HG03060 (cell line): ENCODE measurements around the gene LPIN1.

Experiments used
- ATAC-seq: cut with Tn5 transposase; IDR thresholded peaks from one replicate; pipeline ENCODE4 v1.9.1; 2021; ENCODE audit warnings: low read depth, moderate number of reproducible peaks; ENCODE audit not compliant: unreplicated experiment

LPIN1 gene

GRCh38 chr2:11746376-11746806 lies at the start of gene LPIN1:
Gene LPIN1, plus strand, starts transcription at chr2:11746632. Its CDS starts 18,910 bp downstream, at chr2:11765542.
- ATAC-seq: no peak

- no peak for ATAC-seq
Measured at GRCh38 chr2:11696736-11697102, 49.7 kb upstream of the LPIN1 start.

DNA sequence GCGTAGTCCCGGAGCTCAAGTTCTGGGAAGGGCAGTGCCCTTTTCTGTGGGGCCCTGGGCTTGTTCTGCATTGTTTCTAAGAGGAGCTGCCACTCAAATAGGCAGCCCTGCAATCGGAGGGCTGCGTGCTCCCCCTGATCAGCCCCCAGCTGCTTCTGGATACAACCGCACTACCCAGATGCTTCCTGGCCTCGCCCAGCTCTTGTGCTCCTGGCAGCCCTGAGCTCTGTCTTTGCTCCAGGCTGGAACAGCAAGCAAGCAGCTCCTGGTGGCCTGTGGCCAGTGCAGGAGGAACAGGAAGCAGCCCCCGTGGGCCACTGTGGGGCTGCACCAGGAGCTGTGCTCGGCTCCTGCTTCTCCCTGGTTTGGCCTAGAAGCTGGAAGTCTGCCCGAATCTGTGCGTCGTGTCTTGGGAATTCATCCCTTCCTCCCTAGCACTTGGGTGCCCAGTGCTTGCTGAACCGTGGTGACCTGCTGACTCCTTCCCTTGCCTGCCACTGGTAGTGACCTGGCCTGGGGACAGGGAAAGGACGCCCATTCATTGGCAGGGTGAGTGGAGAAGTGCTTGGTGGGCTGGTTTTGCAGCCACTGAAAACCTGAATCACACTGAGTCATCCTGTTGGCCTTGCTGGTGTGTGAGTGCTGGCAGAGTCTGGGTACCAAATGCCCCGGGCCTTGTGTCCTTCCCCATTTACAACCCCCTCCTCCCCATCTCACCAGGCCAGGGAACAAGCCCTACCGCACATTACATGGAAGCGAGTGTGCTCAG lies 49.1 kb upstream of the LPIN1 start:
- ATAC-seq: no peak

DNA sequence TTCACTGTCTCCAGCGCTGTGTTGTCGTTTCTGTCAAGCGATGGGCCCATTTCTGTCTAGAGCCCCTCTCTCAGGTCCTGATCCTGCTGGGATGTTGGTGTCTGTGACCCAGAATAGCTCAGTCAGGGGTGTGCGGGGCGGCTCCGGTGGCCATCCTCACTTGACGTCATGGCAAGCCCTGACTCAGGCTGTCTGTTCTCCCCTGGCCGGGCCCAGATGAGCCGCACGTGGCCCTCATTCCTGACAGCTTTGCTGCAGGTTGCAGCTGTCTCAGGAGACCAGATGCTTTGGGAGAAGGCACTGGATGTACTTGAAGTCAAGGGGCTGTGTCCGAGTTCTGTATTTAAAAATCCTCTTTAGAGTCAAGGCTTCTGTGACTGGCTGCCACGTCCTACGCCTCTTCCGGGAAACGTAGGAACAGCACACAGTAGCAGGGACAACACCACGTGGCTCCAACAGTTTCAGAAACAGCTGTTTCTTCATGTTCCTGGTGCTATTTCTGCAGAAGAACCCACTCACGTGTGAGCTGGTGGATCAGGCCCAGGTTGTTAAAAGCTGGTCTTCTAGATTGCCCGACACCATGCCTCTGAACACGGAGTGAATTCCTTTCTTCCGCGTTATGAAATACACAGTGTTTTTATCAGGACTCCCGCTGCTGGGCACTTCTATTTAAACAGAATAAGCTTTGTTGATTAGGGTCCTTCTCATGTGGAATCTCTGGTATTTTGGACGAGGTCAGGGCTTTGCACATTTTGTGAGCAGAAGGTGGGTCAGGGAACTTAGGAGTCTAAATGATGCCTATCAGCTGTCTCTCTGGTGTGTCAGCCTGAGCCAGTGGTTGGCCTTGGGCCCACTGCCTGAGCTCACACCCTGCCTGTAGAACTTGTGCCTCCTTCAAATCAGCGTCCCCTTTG lies 48.2 kb upstream of the LPIN1 start:
- no peak for ATAC-seq

DNA sequence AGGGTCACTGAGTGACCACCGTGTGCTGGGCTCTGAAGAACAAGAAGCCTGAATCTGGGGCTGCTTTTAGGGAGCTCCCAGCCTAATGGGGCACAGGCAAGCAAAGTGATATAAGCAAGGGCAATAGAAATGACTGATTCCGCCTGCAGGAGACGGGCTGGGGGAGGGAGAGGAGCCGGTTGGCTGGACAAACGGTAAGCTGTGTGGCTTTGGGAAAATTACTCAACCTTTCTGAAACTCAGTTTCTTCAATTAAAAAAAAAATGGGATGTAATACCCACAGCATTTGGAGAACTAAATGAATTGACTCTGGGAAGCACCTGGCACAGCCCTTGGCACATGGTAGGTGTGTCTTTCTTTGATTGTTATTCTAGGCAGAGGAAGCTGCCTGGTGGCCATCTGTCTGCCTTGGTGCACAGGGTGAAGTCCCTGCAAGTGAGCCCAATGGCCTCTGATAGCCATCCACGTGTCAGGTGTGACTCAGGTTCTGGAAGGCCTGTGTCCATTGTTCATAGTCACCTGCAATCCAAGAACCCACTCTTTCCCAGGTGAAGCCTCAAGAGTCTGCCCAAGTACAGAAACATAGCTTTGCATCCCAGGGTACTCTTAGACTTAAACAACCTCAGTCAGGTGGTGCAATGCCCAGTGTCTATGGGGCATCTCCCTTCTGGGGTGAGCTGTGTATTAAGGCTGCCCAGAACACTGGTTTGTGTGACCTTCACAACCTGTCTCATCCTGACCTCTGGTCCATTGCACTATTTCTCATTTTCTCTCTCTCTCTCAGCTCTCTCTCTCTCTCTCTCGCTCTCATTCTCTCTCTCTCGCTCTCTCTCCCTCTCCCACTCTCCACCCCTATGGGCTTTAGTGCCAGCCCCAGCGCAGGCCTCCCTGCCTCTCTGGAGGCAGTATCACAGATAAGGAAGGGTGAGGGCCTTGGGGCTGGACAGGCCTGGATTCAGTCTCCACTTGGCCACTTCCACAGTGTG lies 46.5 kb upstream of the LPIN1 start:
- ATAC-seq: no peak

- peak; percentile 48 for ATAC-seq
Measured at GRCh38 chr2:11701206-11701605, 45.2 kb upstream of the LPIN1 start.

GRCh38 chr2:11701751-11702301 lies 44.6 kb upstream of the LPIN1 start:
- no peak for ATAC-seq

- ATAC-seq: no peak
Measured at GRCh38 chr2:11702946-11703345, 43.5 kb upstream of the LPIN1 start.

DNA sequence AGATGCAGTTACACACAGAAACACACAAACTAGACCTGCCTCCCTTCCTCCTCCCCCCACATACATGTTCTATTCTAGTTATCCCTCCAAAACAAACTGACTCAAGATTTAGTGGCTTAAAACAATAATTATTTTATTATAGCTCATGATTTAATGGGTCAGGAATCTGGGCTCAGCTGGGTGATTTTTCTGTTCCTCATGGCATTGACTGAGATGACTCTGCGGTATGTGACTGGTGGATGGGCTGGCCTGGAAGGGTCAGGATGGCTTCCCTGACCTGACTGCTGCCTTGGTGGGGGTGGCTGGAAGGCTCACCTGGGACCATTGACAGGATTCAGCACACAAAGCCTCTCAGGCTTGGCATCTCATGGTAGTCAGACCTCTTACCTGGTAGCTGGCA lies 42.7 kb upstream of the LPIN1 start:
- no peak for ATAC-seq

DNA sequence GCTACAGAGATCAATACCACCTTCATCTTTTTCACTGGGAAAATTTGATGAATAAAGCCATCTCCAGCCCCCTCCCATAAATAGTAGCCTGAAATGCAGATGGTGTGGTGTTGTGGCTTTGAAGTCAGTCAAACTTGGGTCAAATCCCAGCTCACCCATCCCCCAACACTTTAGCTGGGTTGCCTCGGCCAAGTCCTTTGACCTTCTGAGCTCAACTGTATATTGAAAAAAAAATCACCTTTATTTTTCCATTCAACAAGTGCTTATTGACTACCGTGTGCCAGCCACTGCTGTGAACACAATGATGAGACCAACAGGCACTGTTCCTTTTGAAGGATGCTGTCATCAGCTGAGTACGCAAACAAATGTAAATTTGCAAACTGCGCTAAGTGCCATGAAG lies 41.4 kb upstream of the LPIN1 start:
- no peak for ATAC-seq

GRCh38 chr2:11705711-11706110 lies 40.7 kb upstream of the LPIN1 start:
- no peak for ATAC-seq

DNA sequence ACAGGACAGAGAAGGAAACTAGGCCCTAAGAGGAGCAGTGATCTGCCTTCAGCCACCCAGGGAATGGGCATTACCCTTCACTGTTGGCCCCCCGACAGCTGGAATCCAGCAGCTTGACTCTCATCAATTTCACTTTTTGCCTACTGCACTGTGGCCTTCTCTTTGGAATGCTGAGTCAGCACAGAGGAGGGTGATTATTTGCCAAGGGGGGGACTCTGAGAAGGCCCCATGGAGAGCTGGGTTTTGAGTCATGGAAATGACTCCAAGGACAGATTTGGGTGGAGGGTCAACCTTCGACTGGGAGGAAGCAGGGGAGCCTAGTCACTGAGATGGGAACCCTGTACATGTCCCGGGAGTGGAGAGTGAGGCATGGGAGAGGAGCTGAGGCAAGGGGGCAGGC lies 38.3 kb upstream of the LPIN1 start:
- ATAC-seq: no peak

- ATAC-seq: no peak
Measured at GRCh38 chr2:11709293-11709692, 37.1 kb upstream of the LPIN1 start.

GRCh38 chr2:11710210-11710609 lies 36.2 kb upstream of the LPIN1 start:
- no peak for ATAC-seq

- ATAC-seq: no peak
Measured at GRCh38 chr2:11710632-11711353, 35.6 kb upstream of the LPIN1 start.

DNA sequence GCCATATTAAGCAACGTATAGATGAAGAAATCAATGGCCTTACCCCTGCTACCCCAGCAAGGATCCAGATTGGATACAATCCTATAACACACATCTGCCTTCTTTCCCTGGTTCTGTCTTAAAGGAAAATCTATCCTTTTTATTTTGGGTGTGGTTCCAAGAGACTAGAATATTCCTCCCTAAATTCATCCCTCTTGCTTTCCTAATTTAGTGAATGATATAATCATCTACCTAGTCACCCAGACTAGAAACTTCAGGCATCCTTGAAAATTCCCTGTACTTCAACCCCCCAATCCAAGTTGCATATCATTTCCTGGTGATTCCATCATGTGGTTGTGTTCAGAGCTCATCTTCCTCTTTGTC lies 35.1 kb upstream of the LPIN1 start:
- no peak for ATAC-seq

- ATAC-seq: no peak
Measured at GRCh38 chr2:11711751-11712150, 34.7 kb upstream of the LPIN1 start.

DNA sequence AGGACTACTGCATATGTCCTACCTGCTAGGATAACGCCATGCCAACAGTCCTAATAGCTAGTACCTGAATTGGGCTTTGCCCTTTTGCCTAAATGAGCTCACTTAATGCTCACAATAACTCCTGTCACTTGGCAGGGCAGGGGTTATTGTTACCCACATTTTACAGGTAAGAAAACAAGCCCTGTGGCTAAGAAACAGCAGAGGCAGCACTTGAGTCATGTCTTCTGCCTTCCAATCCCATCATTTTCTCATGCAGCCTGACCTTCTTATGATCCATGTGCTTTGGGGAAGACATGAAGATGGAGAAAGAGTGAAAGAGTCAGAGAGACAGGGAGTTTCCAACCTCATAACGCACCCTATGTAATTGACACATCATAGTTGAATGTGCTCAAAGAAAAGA lies 33.6 kb upstream of the LPIN1 start:
- no peak for ATAC-seq

DNA sequence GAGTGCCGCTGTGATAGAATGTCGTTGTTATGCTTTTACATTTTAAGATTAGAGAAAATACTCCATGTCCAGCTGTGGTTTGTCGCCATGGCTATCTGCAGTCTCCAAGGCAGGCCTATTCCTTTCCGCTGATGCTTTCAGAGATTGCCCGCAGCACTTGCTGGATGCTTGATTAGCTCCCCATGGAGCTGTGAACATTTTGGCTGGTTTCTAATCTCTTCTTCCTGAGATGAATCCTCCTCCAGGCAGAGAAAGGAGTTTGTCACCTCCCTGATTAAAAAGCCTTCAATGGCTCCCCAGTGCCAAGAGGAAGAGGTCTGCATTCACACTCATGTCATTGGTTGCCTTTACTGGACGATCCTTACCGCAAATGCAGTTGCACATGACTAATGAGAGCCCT lies 32.6 kb upstream of the LPIN1 start:
- no peak for ATAC-seq
